NCI-H1105 treated with DMSO at 0.1 percent for 48 hours (cell line): ENCODE results near the gene CMSS1.

Experiments used
- DNase-seq: peaks from one replicate; lab custom pipeline; 2025; lab: John Stamatoyannopoulos, UW

CMSS1 gene

GRCh38 chr3:100107221-100107814 lies 289.7 kb downstream of the CMSS1 start:
- no peak for DNase-seq

DNA sequence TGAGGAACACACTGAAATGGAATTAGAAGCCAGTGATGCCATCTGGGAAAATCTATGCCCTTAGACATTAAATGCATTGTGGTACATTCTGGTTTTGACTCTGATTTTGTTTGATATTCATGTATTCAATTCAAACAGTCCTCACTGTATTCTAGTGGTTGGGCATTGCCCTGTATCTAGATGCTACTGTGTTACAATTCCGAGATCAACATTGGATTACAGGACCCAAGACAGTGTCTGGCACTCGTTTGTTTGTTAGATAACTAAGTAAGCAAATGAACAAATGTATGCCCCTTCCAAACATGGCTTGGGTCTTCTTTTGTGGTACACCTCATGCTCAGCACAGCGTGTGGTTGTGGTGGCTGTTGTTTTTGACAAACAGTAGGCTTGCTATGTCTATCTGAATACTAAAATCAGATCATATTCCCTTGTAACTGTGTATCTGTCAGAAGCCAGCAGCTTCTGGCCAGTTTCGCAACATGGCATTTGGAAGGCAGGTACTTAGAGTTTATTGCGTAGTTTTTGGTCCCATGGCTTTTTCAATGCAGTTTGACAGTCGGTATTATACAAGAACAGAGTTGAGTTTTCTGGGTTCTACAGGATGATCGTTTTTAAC lies 290.9 kb downstream of the CMSS1 start:
- no peak for DNase-seq

GRCh38 chr3:100110162-100110561 lies 292.5 kb downstream of the CMSS1 start:
- no peak for DNase-seq

DNA sequence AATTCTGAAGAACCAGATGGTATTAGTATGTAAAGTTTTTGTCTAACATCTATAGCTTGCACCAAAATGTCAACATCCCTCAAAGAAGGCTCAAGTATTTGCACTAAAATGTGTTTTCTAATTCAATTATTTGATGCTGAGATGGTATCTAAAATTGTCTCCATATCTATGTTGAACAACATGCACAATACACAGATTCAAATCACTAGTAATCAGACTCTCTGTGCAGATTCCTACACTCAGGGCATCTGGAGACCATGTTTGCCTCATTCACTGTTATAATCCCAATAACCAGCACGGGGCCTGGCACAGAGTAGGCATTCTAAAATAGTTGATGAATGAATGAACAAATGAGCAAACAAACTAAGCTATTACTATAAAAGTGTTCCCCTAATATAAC lies 294.1 kb downstream of the CMSS1 start:
- no peak for DNase-seq

- DNase-seq = no peak
These were observed 296.2 kb downstream of the CMSS1 start for GRCh38 chr3:100113723-100114412.

- DNase-seq = no peak
These were observed 296.9 kb downstream of the CMSS1 start, which contains the start of gene FILIP1L for GRCh38 chr3:100114413-100115030. TSS of gene FILIP1L (minus strand) at chr3:100114501.

GRCh38 chr3:100117093-100117492 lies 299.4 kb downstream of the CMSS1 start:
- no peak for DNase-seq

GRCh38 chr3:100120012-100120411 lies 302.4 kb downstream of the CMSS1 start:
- DNase-seq = no peak

GRCh38 chr3:100120693-100121092 lies 303.0 kb downstream of the CMSS1 start:
- no peak for DNase-seq

GRCh38 chr3:100122321-100122720 lies 304.7 kb downstream of the CMSS1 start:
- DNase-seq = no peak

DNA sequence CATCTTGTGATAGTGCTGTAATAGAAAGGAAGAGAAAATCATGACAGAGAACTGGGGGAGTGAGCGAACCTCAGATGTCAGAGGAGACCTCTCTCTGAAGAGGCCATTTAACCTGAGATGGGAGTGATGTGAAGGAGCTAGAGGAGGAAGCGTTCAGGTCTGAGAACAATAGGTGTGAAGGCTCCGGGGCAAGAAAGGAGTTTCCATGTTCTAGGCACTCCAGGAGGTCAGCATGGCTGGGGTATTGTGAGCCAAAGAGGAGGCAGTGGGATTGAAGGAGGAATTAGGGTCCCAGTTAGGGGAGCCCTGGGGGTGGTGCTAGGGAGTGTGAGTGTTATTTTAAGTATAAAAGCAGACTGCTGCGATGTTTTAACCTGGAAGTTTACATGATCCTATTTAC lies 305.4 kb downstream of the CMSS1 start:
- DNase-seq = no peak

GRCh38 chr3:100124201-100124761 lies 306.6 kb downstream of the CMSS1 start:
- DNase-seq = no peak

- no peak for DNase-seq
These were observed 307.7 kb downstream of the CMSS1 start for GRCh38 chr3:100125161-100125938.

- DNase-seq = no peak
These were observed 310.1 kb downstream of the CMSS1 start for GRCh38 chr3:100127792-100128191.

- no peak for DNase-seq
These were observed 310.9 kb downstream of the CMSS1 start for GRCh38 chr3:100128565-100128964.

DNA sequence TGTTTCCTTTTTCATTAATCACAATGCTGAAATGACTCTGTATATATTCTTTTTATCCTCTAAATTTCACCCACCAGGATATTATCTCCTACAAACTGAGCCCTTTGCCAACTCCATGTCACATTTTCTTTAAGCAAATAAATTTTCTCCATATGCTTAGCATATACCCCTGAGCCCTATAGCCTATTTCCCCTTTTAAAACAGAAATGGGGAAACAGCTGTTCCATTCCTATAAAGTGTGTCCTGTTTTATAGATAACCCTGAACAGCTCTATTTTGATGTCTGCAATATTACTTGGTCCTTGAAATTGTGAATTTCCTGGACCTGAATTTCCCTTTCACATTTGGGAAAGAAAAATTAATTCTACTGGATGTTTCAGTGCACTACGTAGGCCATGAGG lies 312.3 kb downstream of the CMSS1 start:
- no peak for DNase-seq

DNA sequence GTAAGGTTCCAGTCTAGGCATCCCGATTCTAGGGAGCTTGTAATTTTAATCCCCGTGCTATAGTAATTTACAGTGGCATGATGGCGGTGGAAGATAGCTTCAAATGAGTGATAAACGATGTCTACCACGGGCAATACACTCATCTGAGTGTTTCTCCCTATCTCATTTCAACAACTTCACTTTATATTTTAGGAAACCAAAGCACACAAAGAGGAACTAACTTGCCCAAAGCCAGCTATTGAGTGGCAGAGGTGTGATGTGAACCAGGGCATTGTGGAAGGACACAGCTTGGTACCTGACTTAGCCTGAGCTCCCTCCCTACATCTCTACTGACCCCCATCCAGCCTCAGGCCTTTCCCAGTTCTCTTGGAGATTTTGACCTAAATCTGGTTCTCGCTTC lies 313.6 kb downstream of the CMSS1 start:
- no peak for DNase-seq

DNA sequence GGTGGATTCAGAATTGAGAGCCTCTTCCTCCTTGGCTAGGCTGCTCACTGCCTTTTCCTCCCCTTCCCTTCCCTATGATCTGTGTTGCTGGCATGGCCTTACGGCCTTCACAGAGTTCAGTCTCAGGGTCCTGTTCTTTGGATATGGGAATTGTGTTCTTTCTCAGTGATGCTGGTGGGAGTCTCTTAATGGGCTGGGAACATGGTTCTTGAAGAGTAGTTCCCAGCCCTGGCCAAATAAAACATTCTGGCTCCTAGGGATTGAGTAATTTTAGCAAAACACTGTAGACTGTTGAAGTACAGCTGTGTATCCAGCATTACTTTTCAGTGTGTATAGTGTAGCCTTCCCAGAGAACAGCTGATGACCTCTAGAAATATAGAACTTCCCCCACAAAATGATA lies 319.3 kb downstream of the CMSS1 start:
- DNase-seq = no peak

DNA sequence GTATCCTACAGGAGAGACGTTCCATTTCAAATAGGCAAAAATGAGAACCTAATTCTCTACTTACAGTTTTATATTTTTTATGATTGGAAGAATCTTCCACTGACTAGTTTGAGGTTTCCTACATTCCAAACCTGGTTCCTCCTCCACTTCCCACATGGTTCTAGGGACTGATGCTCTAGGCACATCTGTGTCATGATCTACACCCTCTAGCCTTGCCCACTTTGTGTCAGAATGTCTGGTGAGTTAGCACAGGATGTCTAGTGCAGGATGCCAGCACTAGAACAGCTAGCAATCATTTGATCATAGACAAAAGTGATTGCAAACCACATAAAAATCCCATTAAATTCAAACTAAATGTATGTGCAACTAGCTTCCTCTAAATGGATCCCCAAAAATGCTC lies 323.3 kb downstream of the CMSS1 start:
- no peak for DNase-seq

- DNase-seq = no peak
These were observed 323.9 kb downstream of the CMSS1 start for GRCh38 chr3:100141586-100141985.

DNA sequence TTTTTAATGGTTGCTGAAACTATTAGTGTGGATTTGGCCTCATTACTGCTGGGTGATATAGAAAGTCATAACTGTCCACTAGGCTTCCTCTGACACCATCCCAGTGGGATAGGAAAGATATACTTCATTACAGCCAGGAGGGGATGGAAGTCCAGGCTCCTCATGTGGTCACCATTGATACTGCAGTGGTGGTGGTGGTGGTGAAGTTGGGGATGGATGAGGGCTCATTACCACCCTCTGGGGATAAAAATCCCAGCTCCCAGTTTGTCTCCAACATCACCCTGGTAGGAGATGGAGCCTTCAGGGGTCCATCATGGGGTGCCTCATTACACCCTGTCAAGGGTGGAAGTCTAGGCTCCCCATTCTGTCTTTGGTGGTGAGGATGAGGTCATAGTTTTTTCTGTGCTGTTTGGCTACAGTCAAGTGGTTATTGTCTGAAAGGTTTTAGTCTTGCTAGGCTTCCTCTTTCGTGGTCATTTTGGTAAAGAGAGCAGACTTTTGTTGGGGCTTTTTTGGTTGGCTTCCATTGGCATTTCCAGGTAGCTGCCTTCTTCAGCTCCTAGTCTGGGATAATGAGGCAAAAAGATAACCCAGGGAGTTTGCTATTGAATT lies 326.7 kb downstream of the CMSS1 start:
- DNase-seq = no peak

DNA sequence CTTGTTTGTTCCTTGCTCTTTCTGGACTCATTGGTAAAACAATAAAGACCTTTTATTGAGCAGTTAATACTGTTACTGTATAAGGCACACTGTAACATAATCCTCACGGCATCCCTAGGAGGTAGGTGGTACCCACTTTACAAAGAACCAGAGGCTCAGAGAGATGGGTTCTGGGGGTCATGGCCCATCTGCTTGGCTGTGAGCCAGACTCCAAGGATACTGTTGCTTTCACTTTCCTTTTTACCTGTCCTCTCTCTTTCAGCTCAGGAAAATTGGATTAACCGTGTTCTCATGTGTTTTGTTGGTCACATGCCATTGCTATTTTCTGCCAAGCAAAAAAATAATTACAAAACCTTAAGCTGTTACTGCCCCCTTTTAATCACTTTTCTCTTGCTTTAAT lies 331.5 kb downstream of the CMSS1 start:
- peak; percentile 7 for DNase-seq
